IMR-90 (cell line): ENCODE results near the gene KRTAP5-6.
"Not testable (repeated sequence)": the region's sequence is repeated elsewhere in the genome, so short reads cannot be mapped to it uniquely, and the experiment has no call there.

Experiments
- BHLHE40 ChIP-seq: fragments of 150-350 bp; IDR thresholded peaks from 2 replicates; pipeline ENCODE4 v1.6.1; 2016; ENCODE audit warnings: mild to moderate bottlenecking, low read depth, low read length
- CEBPB ChIP-seq: IDR thresholded peaks from 2 replicates; pipeline ENCODE4 v1.6.1; 2012; ENCODE audit warnings: low read depth, low read length, improper control_type of control experiment
- CHD1 ChIP-seq: IDR thresholded peaks from 2 replicates; pipeline ENCODE4 v1.6.1; 2012; ENCODE audit warnings: low read depth, low read length, improper control_type of control experiment
- CTCF ChIP-seq: conservative IDR thresholded peaks from 2 replicates; pipeline ENCODE4 v1.5.1; 2012; ENCODE audit warnings: mild to moderate bottlenecking, low read depth, low read length, improper control_type of control experiment
- ELK1 ChIP-seq: fragments of 150-350 bp; IDR thresholded peaks from 2 replicates; pipeline ENCODE4 v1.6.1; 2016; ENCODE audit warnings: low read depth, mild to moderate bottlenecking, low read length, moderate library complexity, borderline replicate concordance
- FOS ChIP-seq: fragments of 150-350 bp; IDR thresholded peaks from 2 replicates; pipeline ENCODE4 v1.6.1; 2016; ENCODE audit warnings: low read depth, low read length
- MXI1 ChIP-seq: IDR thresholded peaks from 2 replicates; pipeline ENCODE4 v1.6.1; 2012; ENCODE audit warnings: low read depth, mild to moderate bottlenecking, low read length, moderate library complexity, borderline replicate concordance
- NFE2L2 ChIP-seq: fragments of 150-350 bp; IDR thresholded peaks from 2 replicates; pipeline ENCODE4 v1.6.1; 2016; ENCODE audit warnings: low read depth, mild to moderate bottlenecking, low read length
- POLR2A ChIP-seq: IDR thresholded peaks from 2 replicates; pipeline ENCODE4 v1.6.1; 2012; ENCODE audit warnings: mild to moderate bottlenecking, low read depth, low read length
- RCOR1 ChIP-seq: IDR thresholded peaks from 2 replicates; pipeline ENCODE4 v1.6.1; 2012; ENCODE audit warnings: mild to moderate bottlenecking, low read length, improper control_type of control experiment; ENCODE audit not compliant: insufficient replicate concordance
- SMC3 ChIP-seq: fragments of 150-350 bp; IDR thresholded peaks from 2 replicates; pipeline ENCODE4 v1.6.1; 2016; ENCODE audit warnings: low read depth, mild to moderate bottlenecking, antibody characterized with exemption, low read length, moderate library complexity
- USF2 ChIP-seq: fragments of 150-350 bp; IDR thresholded peaks from 2 replicates; pipeline ENCODE4 v1.6.1; 2017; ENCODE audit warnings: mild to moderate bottlenecking, antibody characterized with exemption, low read length, low read depth

- TF ChIP-seq CTCF, POLR2A, SMC3, MXI1, NFE2L2, ELK1, FOS, CHD1, USF2, CEBPB, RCOR1, BHLHE40: not testable (repeated sequence)
Observed at GRCh38 chr11:1683904-1684572, 13.0 kb upstream of the KRTAP5-6 start.
